H9 (cell line): Measurements from ENCODE around the gene NTRK3. TPM values are rescaled to one million over a fixed set of nuclear protein-coding genes. Genes with fewer than 3 reads are reported as not detected.

Experiments used
- DNase-seq: peaks from one replicate; pipeline ENCODE4 v3.0.0-alpha.2; 2017
- H2AFZ ChIP-seq: one replicate; pipeline ENCODE4 v1.6.1; 2013; ENCODE audit warnings: mild to moderate bottlenecking, low read length, control low read depth, moderate library complexity
- H2AK5ac ChIP-seq: 2 replicates; pipeline ENCODE4 v1.6.1; 2013; ENCODE audit warnings: low read length, control low read depth, mixed read lengths; ENCODE audit not compliant: insufficient read length
- H2BK120ac ChIP-seq: one replicate; pipeline ENCODE4 v1.6.1; 2013; ENCODE audit warnings: low read depth, mild to moderate bottlenecking, low read length, control low read depth, inconsistent platforms; ENCODE audit not compliant: poor library complexity, severe bottlenecking
- H2BK12ac ChIP-seq: 2 replicates; pipeline ENCODE4 v1.6.1; 2013; ENCODE audit warnings: low read length, control low read depth, mixed read lengths, low read depth; ENCODE audit not compliant: insufficient read length
- H2BK15ac ChIP-seq: 2 replicates; pipeline ENCODE4 v1.6.1; 2013; ENCODE audit warnings: low read depth, low read length, control low read depth
- H2BK20ac ChIP-seq: one replicate; pipeline ENCODE4 v1.6.1; 2013; ENCODE audit warnings: low read depth, mild to moderate bottlenecking, low read length, control low read depth, inconsistent platforms; ENCODE audit not compliant: poor library complexity, severe bottlenecking
- H2BK5ac ChIP-seq: 2 replicates; pipeline ENCODE4 v1.6.1; 2013; ENCODE audit warnings: low read length, control low read depth, mixed read lengths; ENCODE audit not compliant: insufficient read length
- H3K14ac ChIP-seq: 2 replicates; pipeline ENCODE4 v1.6.1; 2013; ENCODE audit warnings: low read length, control low read depth; ENCODE audit not compliant: insufficient read depth
- H3K18ac ChIP-seq: 2 replicates; pipeline ENCODE4 v1.6.1; 2013; ENCODE audit warnings: low read depth, mild to moderate bottlenecking, mixed read lengths, low read length, control low read depth; ENCODE audit not compliant: insufficient read length
- H3K23ac ChIP-seq: 2 replicates; pipeline ENCODE4 v1.6.1; 2013; ENCODE audit warnings: low read length, control low read depth, mixed read lengths, low read depth; ENCODE audit not compliant: insufficient read length
- H3K23me2 ChIP-seq: 2 replicates; pipeline ENCODE4 v1.6.1; 2013; ENCODE audit warnings: low read depth, mild to moderate bottlenecking, mixed read lengths, low read length, control low read depth; ENCODE audit not compliant: insufficient read length, poor library complexity, severe bottlenecking
- H3K27ac ChIP-seq: 2 replicates; pipeline ENCODE4 v1.5.1; 2013; ENCODE audit warnings: low read length, control low read depth, mixed read lengths, low read depth; ENCODE audit not compliant: insufficient read length
- H3K27me3 ChIP-seq: 2 replicates; pipeline ENCODE4 v1.6.1; 2013; ENCODE audit warnings: low read length, control low read depth, inconsistent platforms; ENCODE audit not compliant: insufficient read depth
- H3K4ac ChIP-seq: 2 replicates; pipeline ENCODE4 v1.6.1; 2013; ENCODE audit warnings: low read depth, mild to moderate bottlenecking, control low read depth, inconsistent platforms, low read length, moderate library complexity
- H3K4me1 ChIP-seq: 2 replicates; pipeline ENCODE4 v1.6.1; 2013; ENCODE audit warnings: low read length, control low read depth, inconsistent platforms; ENCODE audit not compliant: insufficient read depth
- H3K4me2 ChIP-seq: 2 replicates; pipeline ENCODE4 v1.6.1; 2013; ENCODE audit warnings: low read length, control low read depth, mixed read lengths; ENCODE audit not compliant: insufficient read length, insufficient read depth
- H3K56ac ChIP-seq: 2 replicates; pipeline ENCODE4 v1.6.1; 2013; ENCODE audit warnings: low read depth, mild to moderate bottlenecking, mixed read lengths, low read length, control low read depth; ENCODE audit not compliant: insufficient read length
- H3K79me1 ChIP-seq: 2 replicates; pipeline ENCODE4 v1.6.1; 2013; ENCODE audit warnings: low read depth, mild to moderate bottlenecking, moderate library complexity, low read length, control low read depth, inconsistent platforms; ENCODE audit not compliant: insufficient read depth, poor library complexity, severe bottlenecking
- H3K79me2 ChIP-seq: 2 replicates; pipeline ENCODE4 v1.6.1; 2013; ENCODE audit warnings: low read length, control low read depth, inconsistent platforms; ENCODE audit not compliant: insufficient read depth
- H3K9ac ChIP-seq: 2 replicates; pipeline ENCODE4 v1.6.1; 2013; ENCODE audit warnings: low read length, control low read depth, mixed read lengths; ENCODE audit not compliant: insufficient read length; ENCODE audit errors: extremely low read depth
- H3K9me3 ChIP-seq: one replicate; pipeline ENCODE4 v1.6.1; 2013; ENCODE audit warnings: low read depth, low read length, inconsistent platforms; ENCODE audit not compliant: control insufficient read depth
- H3T11ph ChIP-seq: one replicate; pipeline ENCODE4 v1.6.1; 2013; ENCODE audit warnings: mild to moderate bottlenecking, low read length, control low read depth, inconsistent platforms
- H4K20me1 ChIP-seq: one replicate; pipeline ENCODE4 v1.6.1; 2013; ENCODE audit not compliant: control insufficient read depth, insufficient read length, insufficient read depth
- H4K5ac ChIP-seq: 2 replicates; pipeline ENCODE4 v1.6.1; 2013; ENCODE audit warnings: low read depth, mild to moderate bottlenecking, mixed read lengths, low read length, control low read depth; ENCODE audit not compliant: insufficient read length
- H4K8ac ChIP-seq: replicated peaks from 2 replicates; pipeline ENCODE4 v1.6.1; 2013; ENCODE audit warnings: low read length, control low read depth, mixed read lengths, low read depth; ENCODE audit not compliant: insufficient read length
- H4K91ac ChIP-seq: 2 replicates; pipeline ENCODE4 v1.6.1; 2013; ENCODE audit warnings: low read depth, mild to moderate bottlenecking, moderate library complexity, mixed read lengths, low read length, control low read depth; ENCODE audit not compliant: insufficient read length
- H3K27ac Mint-ChIP-seq, 3 experiments: 2 replicates in 2 of 3; 3 replicates in 1 of 3; pipeline ENCODE4 v1.8.0; 2020 to 2021; ENCODE audit warnings: mixed read lengths in 3 of 3, mild to moderate bottlenecking in 1 of 3, moderate library complexity in 1 of 3
- H3K27me3 Mint-ChIP-seq: 2 replicates; pipeline ENCODE4 v1.8.0; 2021; ENCODE audit warnings: low read depth, mild to moderate bottlenecking, moderate library complexity, mixed read lengths
- H3K36me3 Mint-ChIP-seq, 3 experiments: 2 replicates in 2 of 3; 3 replicates in 1 of 3; pipeline ENCODE4 v1.8.0; 2020 to 2021; ENCODE audit warnings: low read depth in 3 of 3, mixed read lengths in 3 of 3; ENCODE audit not compliant: insufficient read depth in 1 of 3
- H3K4me1 Mint-ChIP-seq, 2 experiments: 2 replicates each; pipeline ENCODE4 v1.8.0; 2020; ENCODE audit warnings: mixed read lengths in 2 of 2
- H3K4me3 Mint-ChIP-seq, 2 experiments: 2 replicates in 1 of 2; 3 replicates in 1 of 2; pipeline ENCODE4 v1.8.0; 2020 to 2021; ENCODE audit warnings: mild to moderate bottlenecking in 2 of 2, mixed read lengths in 2 of 2, moderate library complexity in 1 of 2
- H3K9me3 Mint-ChIP-seq, 2 experiments: 2 replicates in 1 of 2; 3 replicates in 1 of 2; pipeline ENCODE4 v1.8.0; 2020; ENCODE audit warnings: mild to moderate bottlenecking in 2 of 2, mixed read lengths in 2 of 2, moderate library complexity in 1 of 2
- WGBS: extraction: QIAGEN DNeasy Blood & Tissue Kit; methylation state at CpG from one replicate; pipeline ENCODE4 v1.1.7; 2013; ENCODE audit warnings: missing lambda C conversion rate, low lambda C conversion rate, mixed read lengths; ENCODE audit not compliant: insufficient read length; ENCODE audit errors: extremely low coverage; 5-methylcytosine and 5-hydroxymethylcytosine counted together
- total RNA-seq: library from RNA; stranded (reverse); gene quantifications from 2 replicates; pipeline ENCODE4 v1.2.1, GENCODE V29; 2021
- TF ChIP-seq, protein P1 (sequence below): fragments of 200-600 bp; sonication (generic); conservative IDR thresholded peaks from 3 replicates; pipeline ENCODE4 v1.8.0; 2021; ENCODE audit warnings: antibody characterized with exemption, mild to moderate bottlenecking

Gene NTRK3
- total RNA-seq, 1 experiment from 2014 or later, result 2.5 TPM

DNA sequence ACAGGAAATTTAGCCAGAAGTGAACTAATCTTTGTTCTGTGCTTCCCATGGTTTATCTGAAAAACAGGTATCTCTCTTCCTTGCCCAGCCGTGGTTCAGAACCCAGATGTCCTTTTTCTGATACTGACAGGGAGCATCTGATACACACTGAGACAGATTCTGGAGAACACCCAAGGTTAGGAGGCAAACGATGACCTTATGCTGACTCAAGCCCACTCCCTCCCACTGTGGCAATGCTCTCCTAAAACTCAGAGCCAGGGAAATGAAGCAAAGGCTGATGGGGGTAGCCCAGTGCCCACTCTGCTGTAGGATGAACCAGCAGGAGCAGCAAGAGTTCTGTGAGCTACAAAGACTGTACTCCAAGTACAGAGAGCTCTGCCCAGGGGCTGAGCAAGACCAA, 225.1 kb downstream of the NTRK3 start:
- Histone ChIP-seq H3K4me2 (no peak overlapping the region), H3K79me2 (no peaks in the 10 kb centered on the region), H3K79me1 (no peaks in the 10 kb centered on the region), H4K91ac (no peak overlapping the region), H4K8ac (no peak overlapping the region), H3K27ac (no peak overlapping the region), H3K14ac (no peak overlapping the region), H4K5ac (no peak overlapping the region), H3K27me3 (no peaks in the 10 kb centered on the region), H2BK5ac (no peak overlapping the region), H3K18ac (no peak overlapping the region), H2BK15ac (no peak overlapping the region), H3K9ac (no peak overlapping the region), H3K23me2 (no peaks in the 10 kb centered on the region), H3K56ac (no peak overlapping the region), H3T11ph (no peak overlapping the region), H3K9me3 (no peaks in the 10 kb centered on the region), H3K4ac (no peak overlapping the region), H3K23ac (no peak overlapping the region), H2AK5ac (no peak overlapping the region), H3K4me1 (peaks cover 10% of the 10 kb centered on the region; the same call in 1 of the 2 replicates), H2BK120ac (no peak overlapping the region), H4K20me1 (no peaks in the 10 kb centered on the region), H2BK20ac (no peak overlapping the region), H2AFZ (no peak overlapping the region), H2BK12ac (no peak overlapping the region)
- no peak for DNase-seq
- Mint-ChIP-seq H3K4me1 (peaks cover 42 to 47% of the 10 kb centered on the region in 2 experiments), H3K9me3 (no peaks in the 10 kb centered on the region; a peak in 1 of 5 replicates), H3K36me3 (peaks cover 0 to 9% (median 5%) of the 10 kb centered on the region in 3 experiments; a peak in 2 of 7 replicates), H3K27me3 (peaks cover 2% of the 10 kb centered on the region), H3K4me3 (no peak overlapping the region), H3K27ac (no peak overlapping the region)
- WGBS, result no CpG with 5 or more reads among the region's 2 CpGs
- TF ChIP-seq, protein P1, sequence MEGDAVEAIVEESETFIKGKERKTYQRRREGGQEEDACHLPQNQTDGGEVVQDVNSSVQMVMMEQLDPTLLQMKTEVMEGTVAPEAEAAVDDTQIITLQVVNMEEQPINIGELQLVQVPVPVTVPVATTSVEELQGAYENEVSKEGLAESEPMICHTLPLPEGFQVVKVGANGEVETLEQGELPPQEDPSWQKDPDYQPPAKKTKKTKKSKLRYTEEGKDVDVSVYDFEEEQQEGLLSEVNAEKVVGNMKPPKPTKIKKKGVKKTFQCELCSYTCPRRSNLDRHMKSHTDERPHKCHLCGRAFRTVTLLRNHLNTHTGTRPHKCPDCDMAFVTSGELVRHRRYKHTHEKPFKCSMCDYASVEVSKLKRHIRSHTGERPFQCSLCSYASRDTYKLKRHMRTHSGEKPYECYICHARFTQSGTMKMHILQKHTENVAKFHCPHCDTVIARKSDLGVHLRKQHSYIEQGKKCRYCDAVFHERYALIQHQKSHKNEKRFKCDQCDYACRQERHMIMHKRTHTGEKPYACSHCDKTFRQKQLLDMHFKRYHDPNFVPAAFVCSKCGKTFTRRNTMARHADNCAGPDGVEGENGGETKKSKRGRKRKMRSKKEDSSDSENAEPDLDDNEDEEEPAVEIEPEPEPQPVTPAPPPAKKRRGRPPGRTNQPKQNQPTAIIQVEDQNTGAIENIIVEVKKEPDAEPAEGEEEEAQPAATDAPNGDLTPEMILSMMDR, result no peak
